ENCODE results near the gene MRTFB. TPM values are rescaled to one million over a fixed set of nuclear protein-coding genes. Genes with fewer than 3 reads are reported as not detected.
A peak's percentile ranks its signal among the peaks of the same experiment; 100 is the strongest.

The MRTFB gene
- total RNA-seq, 3 donors from 2014 or later (not counting 1 experiment from before 2014, with no cell fraction given): 12.8 to 22.8 (median 19.6) TPM

DNA sequence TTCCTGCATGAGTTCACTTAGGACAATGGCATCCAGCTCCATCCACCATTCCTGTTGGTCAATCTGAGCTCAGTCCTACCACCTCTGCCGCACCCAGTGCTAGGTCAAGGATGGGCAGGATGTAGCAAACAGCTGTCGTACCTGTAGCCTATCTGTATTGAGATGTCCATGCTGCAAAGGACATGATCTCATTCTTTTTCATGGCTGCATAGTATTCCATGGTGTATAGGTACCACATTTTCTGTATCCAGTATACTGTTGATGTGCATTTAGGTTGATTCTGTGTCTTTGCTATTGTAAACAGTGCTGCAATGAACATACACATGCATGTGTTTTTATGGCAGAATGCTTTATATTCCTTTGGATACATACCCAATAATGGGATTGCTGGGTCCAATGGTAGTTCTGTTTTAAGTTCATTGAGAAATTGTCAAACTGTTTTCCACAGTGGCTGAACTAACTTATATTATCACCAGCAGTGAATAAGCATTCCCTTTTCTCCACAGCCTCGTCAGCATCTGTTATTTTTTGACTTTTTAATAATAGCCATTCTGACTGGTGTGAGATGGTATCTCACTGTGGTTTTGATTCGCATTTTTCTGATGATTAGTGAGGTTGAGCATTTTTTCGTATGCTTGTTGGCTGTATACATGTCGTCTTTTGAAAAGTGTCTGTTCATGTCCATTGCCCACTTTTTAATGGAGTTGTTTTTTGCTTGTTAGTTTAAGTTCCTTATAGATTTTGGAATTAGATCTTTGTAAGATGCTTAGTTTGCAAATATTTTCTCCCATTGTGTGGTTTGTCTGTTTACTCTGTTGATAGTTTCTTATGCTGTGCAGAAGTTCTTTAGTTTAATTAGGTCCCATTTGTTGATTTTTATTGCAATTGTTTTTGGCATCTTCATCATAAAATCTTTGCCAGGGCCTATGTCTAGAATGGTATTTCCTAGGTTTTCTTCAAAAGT, 7.2 kb upstream of the MRTFB start:
- intact Hi-C loops (cut with micrococcal nuclease): no loop called here
- no peaks in the 10 kb centered on the region for H3K9me3 Mint-ChIP-seq
- Histone ChIP-seq H3K27me3 (ENCODE audit: control insufficient read depth, insufficient read depth, low read length) (no peaks in the 10 kb centered on the region), H3K4me3 (ENCODE audit: low read length) (no peak overlapping the region), H3K27ac (ENCODE audit: low read length) (no peak overlapping the region), H3K36me3 (ENCODE audit: control insufficient read depth, insufficient read depth, low read length) (no peaks in the 10 kb centered on the region), H3K9me3 (ENCODE audit: control insufficient read depth, insufficient read depth, low read length) (no peaks in the 10 kb centered on the region), H3K4me1 (ENCODE audit: control insufficient read depth, insufficient read depth, low read length) (no peaks in the 10 kb centered on the region)
- no peak for DNase-seq
- 93% methylated on average over 5 of the region's 6 CpGs for WGBS (ENCODE audit: insufficient coverage)
- no peak for ATAC-seq
- H3K27ac Mint-ChIP-seq: no peak overlapping the region
- no peak overlapping the region for H3K4me3 Mint-ChIP-seq
- H3K4me1 Mint-ChIP-seq: no peaks in the 10 kb centered on the region
- H3K27me3 Mint-ChIP-seq (ENCODE audit: low read depth in 2 of 2): peaks cover 0 to 6% of the 10 kb centered on the region in 2 donors
- H3K36me3 Mint-ChIP-seq: no peaks in the 10 kb centered on the region
- no peak for TF ChIP-seq CTCF (IDR thresholded peaks at IDR 0.05)

- Histone ChIP-seq H3K27me3 (ENCODE audit: control insufficient read depth, insufficient read depth, low read length) (no peaks in the 10 kb centered on the region), H3K4me1 (ENCODE audit: control insufficient read depth, insufficient read depth, low read length) (peaks cover 12% of the 10 kb centered on the region), H3K9me3 (ENCODE audit: control insufficient read depth, insufficient read depth, low read length) (no peaks in the 10 kb centered on the region), H3K27ac (ENCODE audit: low read length) (no peak overlapping the region), H3K36me3 (ENCODE audit: control insufficient read depth, insufficient read depth, low read length) (no peaks in the 10 kb centered on the region), H3K4me3 (ENCODE audit: low read length) (no peak overlapping the region)
- H3K27me3 Mint-ChIP-seq (ENCODE audit: low read depth in 2 of 2): no peaks in the 10 kb centered on the region
- no peak for ATAC-seq
- TF ChIP-seq CTCF (IDR thresholded peaks at IDR 0.05): no peak
- WGBS (ENCODE audit: insufficient coverage): 96% methylated on average over 4 of the region's 4 CpGs
- no peaks in the 10 kb centered on the region for H3K36me3 Mint-ChIP-seq
- intact Hi-C loops (cut with micrococcal nuclease): no loop called here
- peak overlapping the region; percentile 90 for H3K4me3 Mint-ChIP-seq
- no peaks in the 10 kb centered on the region for H3K9me3 Mint-ChIP-seq
- peak in 1 of 2 donors; percentile 4 for DNase-seq
- H3K4me1 Mint-ChIP-seq: peaks cover 13 to 23% of the 10 kb centered on the region in 2 donors
- H3K27ac Mint-ChIP-seq: peak overlapping the region; percentile 39 to 84
Observed at GRCh38 chr16:14069818-14070217, 1.3 kb upstream of the MRTFB start.

DNA sequence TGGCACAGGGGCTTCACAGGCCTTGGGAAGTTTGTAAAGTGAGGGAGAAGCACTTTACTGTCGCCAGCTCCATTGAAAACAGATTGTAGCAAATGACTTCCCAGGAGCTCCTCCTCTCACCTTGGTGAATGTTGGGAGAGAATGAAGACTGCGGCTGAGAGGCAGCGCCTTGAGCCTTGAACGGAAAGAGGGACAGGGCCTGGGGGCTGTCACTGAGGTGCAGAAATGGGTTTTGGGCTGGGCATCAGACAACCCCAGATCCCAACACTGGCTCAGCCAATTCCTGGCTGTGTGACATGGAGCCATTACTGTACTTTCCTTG, 603 bp upstream of the MRTFB start:
- Histone ChIP-seq H3K9me3 (ENCODE audit: control insufficient read depth, insufficient read depth, low read length) (no peaks in the 10 kb centered on the region), H3K4me1 (ENCODE audit: control insufficient read depth, insufficient read depth, low read length) (peaks cover 12% of the 10 kb centered on the region), H3K27me3 (ENCODE audit: control insufficient read depth, insufficient read depth, low read length) (no peaks in the 10 kb centered on the region), H3K4me3 (ENCODE audit: low read length) (peak overlapping the region; percentile 49), H3K27ac (ENCODE audit: low read length) (no peak overlapping the region), H3K36me3 (ENCODE audit: control insufficient read depth, insufficient read depth, low read length) (no peaks in the 10 kb centered on the region)
- intact Hi-C loops (cut with micrococcal nuclease): no loop called here
- ATAC-seq (no peak), DNase-seq (no peak)
- H3K27ac Mint-ChIP-seq: peak overlapping the region; percentile 64 to 84
- peaks cover 13 to 23% of the 10 kb centered on the region in 2 donors for H3K4me1 Mint-ChIP-seq
- no peak for TF ChIP-seq CTCF (IDR thresholded peaks at IDR 0.05)
- 95% methylated on average over 4 of the region's 4 CpGs for WGBS (ENCODE audit: insufficient coverage)
- peak overlapping the region; percentile 90 for H3K4me3 Mint-ChIP-seq
- no peaks in the 10 kb centered on the region for H3K36me3 Mint-ChIP-seq
- no peaks in the 10 kb centered on the region for H3K9me3 Mint-ChIP-seq
- no peaks in the 10 kb centered on the region for H3K27me3 Mint-ChIP-seq (ENCODE audit: low read depth in 2 of 2)

Data from natural killer cell (primary cell).